ENCODE results near the gene HK1.

HK1 gene

GRCh38 chr10:69403066-69403465, 124.8 kb downstream of the HK1 start:
- H3K27ac ChIP-seq (ENCODE audit: low read depth, low read length, poor library complexity, severe bottlenecking): no peak overlapping the region
- peaks cover 28% of the 10 kb centered on the region for H3K36me3 ChIP-seq (ENCODE audit: insufficient read depth, low read length)
- TF ChIP-seq EZH2 (IDR thresholded peaks at IDR 0.05; ENCODE audit: borderline replicate concordance, low read length): no peak
- TF ChIP-seq, protein P1, sequence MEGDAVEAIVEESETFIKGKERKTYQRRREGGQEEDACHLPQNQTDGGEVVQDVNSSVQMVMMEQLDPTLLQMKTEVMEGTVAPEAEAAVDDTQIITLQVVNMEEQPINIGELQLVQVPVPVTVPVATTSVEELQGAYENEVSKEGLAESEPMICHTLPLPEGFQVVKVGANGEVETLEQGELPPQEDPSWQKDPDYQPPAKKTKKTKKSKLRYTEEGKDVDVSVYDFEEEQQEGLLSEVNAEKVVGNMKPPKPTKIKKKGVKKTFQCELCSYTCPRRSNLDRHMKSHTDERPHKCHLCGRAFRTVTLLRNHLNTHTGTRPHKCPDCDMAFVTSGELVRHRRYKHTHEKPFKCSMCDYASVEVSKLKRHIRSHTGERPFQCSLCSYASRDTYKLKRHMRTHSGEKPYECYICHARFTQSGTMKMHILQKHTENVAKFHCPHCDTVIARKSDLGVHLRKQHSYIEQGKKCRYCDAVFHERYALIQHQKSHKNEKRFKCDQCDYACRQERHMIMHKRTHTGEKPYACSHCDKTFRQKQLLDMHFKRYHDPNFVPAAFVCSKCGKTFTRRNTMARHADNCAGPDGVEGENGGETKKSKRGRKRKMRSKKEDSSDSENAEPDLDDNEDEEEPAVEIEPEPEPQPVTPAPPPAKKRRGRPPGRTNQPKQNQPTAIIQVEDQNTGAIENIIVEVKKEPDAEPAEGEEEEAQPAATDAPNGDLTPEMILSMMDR (IDR thresholded peaks at IDR 0.05; ENCODE audit: low read length): no peak

DNA sequence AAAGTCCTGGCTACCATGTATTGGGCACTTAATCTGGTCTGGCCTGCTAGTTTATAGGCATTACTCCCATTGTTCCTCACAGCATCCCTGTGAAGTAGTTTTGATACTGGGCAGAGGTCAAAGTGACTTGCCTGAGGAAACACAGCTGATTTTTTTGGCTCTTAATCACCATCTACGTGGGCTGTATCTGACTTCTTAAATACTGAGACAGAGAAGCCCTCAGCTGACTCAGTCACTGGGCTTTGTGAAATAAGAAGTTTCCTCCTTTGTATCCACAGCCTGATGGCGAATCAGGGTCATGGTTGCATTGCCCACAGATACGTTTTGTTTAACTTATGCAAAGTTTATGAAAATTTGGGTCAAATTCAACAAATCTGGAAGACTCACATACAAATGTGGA, 125.2 kb downstream of the HK1 start:
- Histone ChIP-seq H2AFZ (ENCODE audit: low read length) (no peak overlapping the region), H4K20me1 (ENCODE audit: insufficient read depth, low read length) (no peaks in the 10 kb centered on the region), H3K9ac (ENCODE audit: low read length) (no peak overlapping the region), H3K4me2 (ENCODE audit: low read length) (no peak overlapping the region), H3K79me2 (ENCODE audit: insufficient read depth, low read length) (no peaks in the 10 kb centered on the region), H3K27me3 (ENCODE audit: insufficient read depth, low read length) (no peaks in the 10 kb centered on the region), H3K4me3 (ENCODE audit: low read depth, low read length, poor library complexity, severe bottlenecking) (no peak overlapping the region), H3K9me2 (ENCODE audit: low read depth, low read length) (no peaks in the 10 kb centered on the region), H3K36me3 (ENCODE audit: insufficient read depth, low read length) (peaks cover 24% of the 10 kb centered on the region), H3F3A (ENCODE audit: insufficient read depth, low read length) (no peaks in the 10 kb centered on the region), H3K4me1 (ENCODE audit: insufficient read depth, low read length, severe bottlenecking) (peaks cover 7% of the 10 kb centered on the region), H3K27ac (ENCODE audit: low read depth, low read length, poor library complexity, severe bottlenecking) (no peak overlapping the region), H3K9me3 (ENCODE audit: low read length) (no peaks in the 10 kb centered on the region)
- TF ChIP-seq EZH2 (IDR thresholded peaks at IDR 0.05; ENCODE audit: borderline replicate concordance, low read length): no peak
- TF ChIP-seq, protein P1 (IDR thresholded peaks at IDR 0.05; ENCODE audit: low read length): no peak

More at GRCh38 chr10:69403066-69403465, 124.8 kb downstream of the HK1 start:
- Histone ChIP-seq H4K20me1 (ENCODE audit: insufficient read depth, low read length) (no peaks in the 10 kb centered on the region), H3F3A (ENCODE audit: insufficient read depth, low read length) (no peaks in the 10 kb centered on the region), H3K9ac (ENCODE audit: low read length) (no peak overlapping the region), H2AFZ (ENCODE audit: low read length) (no peak overlapping the region), H3K79me2 (ENCODE audit: insufficient read depth, low read length) (no peaks in the 10 kb centered on the region), H3K4me2 (ENCODE audit: low read length) (no peak overlapping the region), H3K4me3 (ENCODE audit: low read depth, low read length, poor library complexity, severe bottlenecking) (no peak overlapping the region), H3K27me3 (ENCODE audit: insufficient read depth, low read length) (no peaks in the 10 kb centered on the region), H3K9me3 (ENCODE audit: low read length) (no peaks in the 10 kb centered on the region), H3K4me1 (ENCODE audit: insufficient read depth, low read length, severe bottlenecking) (peaks cover 3% of the 10 kb centered on the region), H3K9me2 (ENCODE audit: low read depth, low read length) (no peaks in the 10 kb centered on the region)

GRCh38 chr10:69404786-69405185, 126.5 kb downstream of the HK1 start:
- Histone ChIP-seq H3F3A (ENCODE audit: insufficient read depth, low read length) (no peaks in the 10 kb centered on the region), H3K27ac (ENCODE audit: low read depth, low read length, poor library complexity, severe bottlenecking) (no peak overlapping the region), H3K9me2 (ENCODE audit: low read depth, low read length) (no peaks in the 10 kb centered on the region), H3K9me3 (ENCODE audit: low read length) (no peaks in the 10 kb centered on the region), H3K79me2 (ENCODE audit: insufficient read depth, low read length) (no peaks in the 10 kb centered on the region), H4K20me1 (ENCODE audit: insufficient read depth, low read length) (no peaks in the 10 kb centered on the region), H3K27me3 (ENCODE audit: insufficient read depth, low read length) (no peaks in the 10 kb centered on the region), H3K36me3 (ENCODE audit: insufficient read depth, low read length) (peaks cover 18% of the 10 kb centered on the region), H3K4me2 (ENCODE audit: low read length) (no peak overlapping the region), H3K4me3 (ENCODE audit: low read depth, low read length, poor library complexity, severe bottlenecking) (no peak overlapping the region), H3K9ac (ENCODE audit: low read length) (no peak overlapping the region), H2AFZ (ENCODE audit: low read length) (no peak overlapping the region), H3K4me1 (ENCODE audit: insufficient read depth, low read length, severe bottlenecking) (peaks cover 17% of the 10 kb centered on the region)
- no peak for TF ChIP-seq EZH2 (IDR thresholded peaks at IDR 0.05; ENCODE audit: borderline replicate concordance, low read length)
- TF ChIP-seq, protein P1 (IDR thresholded peaks at IDR 0.05; ENCODE audit: low read length): no peak
